Measurements from ENCODE around the gene ETS1.

The ETS1 gene

GRCh38 chr11:128590587-128590986, 3.2 kb upstream of the ETS1 start:
- DNase-seq (ENCODE audit: low read depth in 1 of 2, low spot score in 1 of 2) = no peak
- no peak overlapping the region for H3K4me3 ChIP-seq (replicated peaks; ENCODE audit: insufficient read depth, low read length)
- H3K27me3 ChIP-seq (ENCODE audit: insufficient read depth, poor library complexity, severe bottlenecking) = peaks cover 9% of the 10 kb centered on the region
- TF ChIP-seq, protein P1, sequence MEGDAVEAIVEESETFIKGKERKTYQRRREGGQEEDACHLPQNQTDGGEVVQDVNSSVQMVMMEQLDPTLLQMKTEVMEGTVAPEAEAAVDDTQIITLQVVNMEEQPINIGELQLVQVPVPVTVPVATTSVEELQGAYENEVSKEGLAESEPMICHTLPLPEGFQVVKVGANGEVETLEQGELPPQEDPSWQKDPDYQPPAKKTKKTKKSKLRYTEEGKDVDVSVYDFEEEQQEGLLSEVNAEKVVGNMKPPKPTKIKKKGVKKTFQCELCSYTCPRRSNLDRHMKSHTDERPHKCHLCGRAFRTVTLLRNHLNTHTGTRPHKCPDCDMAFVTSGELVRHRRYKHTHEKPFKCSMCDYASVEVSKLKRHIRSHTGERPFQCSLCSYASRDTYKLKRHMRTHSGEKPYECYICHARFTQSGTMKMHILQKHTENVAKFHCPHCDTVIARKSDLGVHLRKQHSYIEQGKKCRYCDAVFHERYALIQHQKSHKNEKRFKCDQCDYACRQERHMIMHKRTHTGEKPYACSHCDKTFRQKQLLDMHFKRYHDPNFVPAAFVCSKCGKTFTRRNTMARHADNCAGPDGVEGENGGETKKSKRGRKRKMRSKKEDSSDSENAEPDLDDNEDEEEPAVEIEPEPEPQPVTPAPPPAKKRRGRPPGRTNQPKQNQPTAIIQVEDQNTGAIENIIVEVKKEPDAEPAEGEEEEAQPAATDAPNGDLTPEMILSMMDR (IDR thresholded peaks at IDR 0.05; ENCODE audit: insufficient read depth, low read length) = no peak
- no peak overlapping the region for H3K27ac ChIP-seq (replicated peaks)

GRCh38 chr11:128589998-128590397, 2.6 kb upstream of the ETS1 start:
- Histone ChIP-seq H3K27ac (replicated peaks) (no peak overlapping the region), H3K4me3 (replicated peaks; ENCODE audit: insufficient read depth, low read length) (no peak overlapping the region), H3K27me3 (ENCODE audit: insufficient read depth, poor library complexity, severe bottlenecking) (peaks cover 9% of the 10 kb centered on the region)
- DNase-seq (ENCODE audit: low read depth in 1 of 2, low spot score in 1 of 2) = no peak
- TF ChIP-seq SPI1 (IDR thresholded peaks at IDR 0.05; ENCODE audit: borderline replicate concordance, low read depth) (no peak), REST (IDR thresholded peaks at IDR 0.05; ENCODE audit: insufficient replicate concordance, low read depth) (no peak), GABPA (IDR thresholded peaks at IDR 0.05; ENCODE audit: low read depth) (no peak), POLR2AphosphoS5 (IDR thresholded peaks at IDR 0.05; ENCODE audit: low read depth) (no peak)
- TF ChIP-seq, protein P1 (IDR thresholded peaks at IDR 0.05; ENCODE audit: insufficient read depth, low read length) = no peak

GRCh38 chr11:128588093-128588492, 735 bp upstream of the ETS1 start:
- DNase-seq (ENCODE audit: low read depth in 1 of 2, low spot score in 1 of 2) = no peak
- Histone ChIP-seq H3K4me3 (replicated peaks; ENCODE audit: insufficient read depth, low read length) (no peak overlapping the region), H3K27me3 (ENCODE audit: insufficient read depth, poor library complexity, severe bottlenecking) (peaks cover 9% of the 10 kb centered on the region), H3K27ac (replicated peaks) (no peak overlapping the region)
- TF ChIP-seq, protein P1 (IDR thresholded peaks at IDR 0.05; ENCODE audit: insufficient read depth, low read length) = no peak
- TF ChIP-seq REST (IDR thresholded peaks at IDR 0.05; ENCODE audit: insufficient replicate concordance, low read depth) (no peak), SPI1 (IDR thresholded peaks at IDR 0.05; ENCODE audit: borderline replicate concordance, low read depth) (no peak), GABPA (IDR thresholded peaks at IDR 0.05; ENCODE audit: low read depth) (no peak), POLR2AphosphoS5 (IDR thresholded peaks at IDR 0.05; ENCODE audit: low read depth) (no peak)

DNA sequence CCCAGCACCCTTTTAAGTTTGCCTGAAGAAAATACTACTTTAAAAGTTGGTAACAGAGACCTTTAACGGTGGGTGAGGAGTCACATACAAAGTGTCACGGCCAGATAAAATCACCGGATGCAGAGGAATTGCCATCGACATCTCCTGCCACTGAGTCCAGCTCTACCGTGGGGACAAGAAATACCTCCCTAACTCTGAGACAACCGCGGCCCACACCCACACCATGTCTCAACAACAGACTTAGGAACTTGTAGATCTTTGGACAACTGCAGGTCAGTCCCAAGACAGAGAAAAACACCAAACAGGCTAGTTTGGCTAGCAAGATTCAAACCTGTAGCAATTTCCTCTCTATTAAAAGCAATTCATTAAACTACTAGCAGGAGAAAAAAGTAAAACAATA, 669 bp downstream of the ETS1 start:
- Histone ChIP-seq H3K4me3 (replicated peaks; ENCODE audit: insufficient read depth, low read length) (no peak overlapping the region), H3K27me3 (ENCODE audit: insufficient read depth, poor library complexity, severe bottlenecking) (peaks cover 9% of the 10 kb centered on the region), H3K27ac (replicated peaks) (no peak overlapping the region)
- DNase-seq (ENCODE audit: low read depth in 1 of 2, low spot score in 1 of 2) = no peak
- TF ChIP-seq POLR2AphosphoS5 (IDR thresholded peaks at IDR 0.05; ENCODE audit: low read depth) (no peak), GABPA (IDR thresholded peaks at IDR 0.05; ENCODE audit: low read depth) (no peak), SPI1 (IDR thresholded peaks at IDR 0.05; ENCODE audit: borderline replicate concordance, low read depth) (no peak), REST (IDR thresholded peaks at IDR 0.05; ENCODE audit: insufficient replicate concordance, low read depth) (no peak)
- TF ChIP-seq, protein P1 (IDR thresholded peaks at IDR 0.05; ENCODE audit: insufficient read depth, low read length) = no peak

Measured in HL-60 (cell line).